ENCODE data around the gene CCDC9B. TPM values are rescaled to one million over a fixed set of nuclear protein-coding genes. Genes with fewer than 3 reads are reported as not detected.

The CCDC9B gene
- total and polyA plus RNA-seq, 2 experiments from 2014 or later: 8.2 to 14.6 TPM

GRCh38 chr15:40367686-40368611 is 27.2 kb upstream of the CCDC9B start:
- no peak overlapping the region for H3K27ac ChIP-seq
- H3K36me3 ChIP-seq: no peaks in the 10 kb centered on the region
- no peaks in the 10 kb centered on the region for H3K9me3 ChIP-seq (ENCODE audit: low read depth)
- H3K4me1 ChIP-seq (ENCODE audit: low read depth): no peaks in the 10 kb centered on the region
- no peak overlapping the region for H3K4me3 ChIP-seq
- H3K27me3 ChIP-seq: peaks cover 8% of the 10 kb centered on the region
- peak; percentile 75 for TF ChIP-seq CTCF (IDR thresholded peaks at IDR 0.05; ENCODE audit: low read depth, low read length)
- peak; percentile 91 to 94 for DNase-seq (ENCODE audit: low read depth in 1 of 2, low spot score in 1 of 2)

- TF ChIP-seq CTCF (IDR thresholded peaks at IDR 0.05; ENCODE audit: low read depth, low read length): no peak
- Histone ChIP-seq H3K9me3 (ENCODE audit: low read depth) (no peaks in the 10 kb centered on the region), H3K4me3 (no peak overlapping the region), H3K36me3 (no peaks in the 10 kb centered on the region), H3K4me1 (ENCODE audit: low read depth) (no peaks in the 10 kb centered on the region), H3K27me3 (peaks cover 9% of the 10 kb centered on the region), H3K27ac (no peak overlapping the region)
- no peak for DNase-seq (ENCODE audit: low read depth in 1 of 2, low spot score in 1 of 2)
Measured at GRCh38 chr15:40367371-40367685, 26.6 kb upstream of the CCDC9B start.

GRCh38 chr15:40366457-40367370 is 26.0 kb upstream of the CCDC9B start:
- no peak overlapping the region for H3K4me3 ChIP-seq
- no peak overlapping the region for H3K27ac ChIP-seq
- peaks cover 12% of the 10 kb centered on the region for H3K27me3 ChIP-seq
- no peak for TF ChIP-seq CTCF (IDR thresholded peaks at IDR 0.05; ENCODE audit: low read depth, low read length)
- no peaks in the 10 kb centered on the region for H3K36me3 ChIP-seq
- no peaks in the 10 kb centered on the region for H3K9me3 ChIP-seq (ENCODE audit: low read depth)
- H3K4me1 ChIP-seq (ENCODE audit: low read depth): no peaks in the 10 kb centered on the region
- DNase-seq (ENCODE audit: low read depth in 1 of 2, low spot score in 1 of 2): no peak

- no peaks in the 10 kb centered on the region for H3K4me1 ChIP-seq (ENCODE audit: low read depth)
- H3K27ac ChIP-seq: no peak overlapping the region
- TF ChIP-seq CTCF (IDR thresholded peaks at IDR 0.05; ENCODE audit: low read depth, low read length): no peak
- no peak for DNase-seq (ENCODE audit: low read depth in 1 of 2, low spot score in 1 of 2)
- peaks cover 17% of the 10 kb centered on the region for H3K27me3 ChIP-seq
- H3K9me3 ChIP-seq (ENCODE audit: low read depth): no peaks in the 10 kb centered on the region
- no peaks in the 10 kb centered on the region for H3K36me3 ChIP-seq
- no peak overlapping the region for H3K4me3 ChIP-seq
Measured at GRCh38 chr15:40365624-40366456, 25.1 kb upstream of the CCDC9B start.

DNA sequence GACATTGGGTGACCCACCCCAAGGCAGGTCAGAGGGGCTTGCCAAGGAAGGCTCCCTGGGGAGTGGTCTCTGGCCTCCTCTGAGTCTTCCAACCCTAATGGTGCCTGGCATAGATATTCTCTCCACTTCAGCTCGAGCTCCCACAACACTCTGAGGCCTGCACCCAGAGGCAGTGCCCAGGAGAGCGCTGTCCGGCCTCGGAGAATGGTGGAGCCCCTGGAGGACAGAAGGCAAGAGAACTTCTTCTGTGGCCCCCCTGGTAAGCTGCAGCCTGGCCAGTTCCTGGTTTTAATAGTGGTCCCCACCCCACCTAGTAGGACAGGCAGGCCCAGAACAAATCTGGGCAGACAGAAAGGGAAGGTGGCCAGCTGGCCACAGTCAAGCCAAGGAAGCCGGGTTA is 24.3 kb upstream of the CCDC9B start:
- H3K27me3 ChIP-seq: peaks cover 17% of the 10 kb centered on the region
- TF ChIP-seq CTCF (IDR thresholded peaks at IDR 0.05; ENCODE audit: low read depth, low read length): no peak
- no peaks in the 10 kb centered on the region for H3K36me3 ChIP-seq
- H3K27ac ChIP-seq: no peak overlapping the region
- no peaks in the 10 kb centered on the region for H3K4me1 ChIP-seq (ENCODE audit: low read depth)
- no peak overlapping the region for H3K4me3 ChIP-seq
- no peaks in the 10 kb centered on the region for H3K9me3 ChIP-seq (ENCODE audit: low read depth)
- no peak for DNase-seq (ENCODE audit: low read depth in 1 of 2, low spot score in 1 of 2)

All from cardiac muscle cell (in vitro differentiated cells and primary cell).